ENCODE results near the gene USP3. TPM values are rescaled to one million over a fixed set of nuclear protein-coding genes. Genes with fewer than 3 reads are reported as not detected.
A peak's percentile ranks its signal among the peaks of the same experiment; 100 is the strongest.

The USP3 gene
- total and polyA plus RNA-seq, 2 of the 13 experiments (the other 11 are each of a cell fraction or from before 2014, with no cell fraction given): 14.3 to 61.2 TPM

DNA sequence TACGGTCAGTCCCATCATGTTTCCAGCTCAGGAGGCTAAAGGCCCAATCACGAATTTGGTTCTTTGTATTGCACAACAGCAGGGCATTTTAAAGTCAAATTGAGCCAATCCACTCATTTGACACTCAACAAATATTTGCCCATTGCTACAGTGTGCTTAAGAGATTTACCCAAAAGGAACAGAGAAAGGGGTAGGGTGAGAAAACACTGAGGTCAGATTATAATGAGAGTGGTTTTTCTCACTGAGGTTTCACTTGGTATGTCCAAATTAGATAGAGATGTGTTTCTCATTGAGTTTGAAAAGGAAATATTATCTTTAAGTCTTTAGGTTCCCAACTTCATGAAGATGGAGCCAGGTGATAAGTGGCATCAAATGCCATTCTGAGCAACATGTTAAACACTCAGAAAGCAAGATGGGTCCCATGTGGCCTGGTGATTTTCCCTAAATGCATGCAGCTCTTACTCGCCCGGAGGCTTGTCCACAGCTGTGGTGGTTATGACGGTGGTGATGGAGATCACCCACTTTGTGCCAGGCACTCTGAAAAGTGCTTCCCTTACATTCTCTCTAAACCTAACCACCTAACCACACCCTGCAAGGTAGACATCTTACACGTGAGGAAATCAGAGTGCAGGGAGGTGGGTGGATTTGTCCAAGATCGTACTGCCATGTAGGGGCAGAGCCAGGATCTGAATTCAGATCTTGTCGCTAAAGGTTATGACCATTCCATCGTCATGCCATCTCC is 31.2 kb upstream of the USP3 start (continued):
- TF ChIP-seq RARG (CRISPR knock-in tag; IDR thresholded peaks at IDR 0.05; ENCODE audit: low read depth) (no peak), ZNF292 (CRISPR knock-in tag; IDR thresholded peaks at IDR 0.05; ENCODE audit: borderline replicate concordance, low read depth) (no peak), DZIP1 (CRISPR knock-in tag; IDR thresholded peaks at IDR 0.05) (no peak), ZNF24 (IDR thresholded peaks at IDR 0.05) (no peak), PHB2 (IDR thresholded peaks at IDR 0.05; ENCODE audit: partially characterized antibody) (no peak), ZSCAN21 (CRISPR knock-in tag; IDR thresholded peaks at IDR 0.05; ENCODE audit: borderline replicate concordance) (no peak), ZBTB8A (CRISPR knock-in tag; IDR thresholded peaks at IDR 0.05; ENCODE audit: borderline replicate concordance, low read depth) (no peak), MLXIP (CRISPR knock-in tag; IDR thresholded peaks at IDR 0.05; ENCODE audit: borderline replicate concordance) (0 out of 2 replicates have a peak, but pooled peaks have one; percentile 45), ATF7 (IDR thresholded peaks at IDR 0.05) (no peak), ATF7 (CRISPR knock-in tag; IDR thresholded peaks at IDR 0.05) (no peak), MBNL3 (CRISPR knock-in tag; conservative IDR thresholded peaks at IDR 0.05) (no peak), ZNF431 (CRISPR knock-in tag; IDR thresholded peaks at IDR 0.05; ENCODE audit: borderline replicate concordance, low read depth) (no peak), ISL2 (CRISPR knock-in tag; IDR thresholded peaks at IDR 0.05) (peak; percentile 97), ZNF451 (CRISPR knock-in tag; IDR thresholded peaks at IDR 0.05) (no peak), ZNF256 (CRISPR knock-in tag; conservative IDR thresholded peaks at IDR 0.05) (no peak), DBP (CRISPR knock-in tag; IDR thresholded peaks at IDR 0.05; ENCODE audit: not compliant biosample characterization) (no peak), ZNF567 (CRISPR knock-in tag; IDR thresholded peaks at IDR 0.05; ENCODE audit: borderline replicate concordance) (no peak), FOXM1 (CRISPR knock-in tag; IDR thresholded peaks at IDR 0.05) (0 out of 2 replicates have a peak, but pooled peaks have one; percentile 18), ZNF773 (CRISPR knock-in tag; IDR thresholded peaks at IDR 0.05; ENCODE audit: borderline replicate concordance) (no peak), ZBTB38 (CRISPR knock-in tag; IDR thresholded peaks at IDR 0.05) (no peak), ZNF83 (CRISPR knock-in tag; IDR thresholded peaks at IDR 0.05; ENCODE audit: borderline replicate concordance) (no peak)
- TF ChIP-seq, protein P1, sequence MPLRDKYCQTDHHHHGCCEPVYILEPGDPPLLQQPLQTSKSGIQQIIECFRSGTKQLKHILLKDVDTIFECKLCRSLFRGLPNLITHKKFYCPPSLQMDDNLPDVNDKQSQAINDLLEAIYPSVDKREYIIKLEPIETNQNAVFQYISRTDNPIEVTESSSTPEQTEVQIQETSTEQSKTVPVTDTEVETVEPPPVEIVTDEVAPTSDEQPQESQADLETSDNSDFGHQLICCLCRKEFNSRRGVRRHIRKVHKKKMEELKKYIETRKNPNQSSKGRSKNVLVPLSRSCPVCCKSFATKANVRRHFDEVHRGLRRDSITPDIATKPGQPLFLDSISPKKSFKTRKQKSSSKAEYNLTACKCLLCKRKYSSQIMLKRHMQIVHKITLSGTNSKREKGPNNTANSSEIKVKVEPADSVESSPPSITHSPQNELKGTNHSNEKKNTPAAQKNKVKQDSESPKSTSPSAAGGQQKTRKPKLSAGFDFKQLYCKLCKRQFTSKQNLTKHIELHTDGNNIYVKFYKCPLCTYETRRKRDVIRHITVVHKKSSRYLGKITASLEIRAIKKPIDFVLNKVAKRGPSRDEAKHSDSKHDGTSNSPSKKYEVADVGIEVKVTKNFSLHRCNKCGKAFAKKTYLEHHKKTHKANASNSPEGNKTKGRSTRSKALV (CRISPR knock-in tag; IDR thresholded peaks at IDR 0.05): no peak

Measured in HepG2 (cell line).